Neutrophil (primary cell): Measurements from ENCODE around the gene ZNF679.

Source experiments
- H3K27ac ChIP-seq: fragments of 200-600 bp; sonication (generic); 2 replicates; pipeline ENCODE4 v1.5.1; 2016; ENCODE audit warnings: mild to moderate bottlenecking, moderate library complexity
- H3K27me3 ChIP-seq: fragments of 200-600 bp; sonication (generic); 2 replicates; pipeline ENCODE4 v1.6.0; 2016; ENCODE audit warnings: mild to moderate bottlenecking
- H3K36me3 ChIP-seq: fragments of 200-600 bp; sonication (generic); 2 replicates; pipeline ENCODE4 v1.5.1; 2017
- H3K4me1 ChIP-seq, 2 experiments: fragments of 200-600 bp in 1 of 2; sonication (generic) in 1 of 2; 1 replicate in 1 of 2; 2 replicates in 1 of 2; pipeline versions ENCODE4 v1.5.1 to v1.6.1; 2013 to 2016; ENCODE audit warnings: low read depth in 1 of 2, low read length in 1 of 2, mild to moderate bottlenecking in 1 of 2, moderate library complexity in 1 of 2; ENCODE audit not compliant: control insufficient read depth in 1 of 2, insufficient read depth in 1 of 2
- H3K4me3 ChIP-seq, 2 experiments: fragments of 200-600 bp in 1 of 2; sonication (generic) in 1 of 2; 1 replicate in 1 of 2; 2 replicates in 1 of 2; pipeline ENCODE4 v1.5.1; 2013 to 2016; ENCODE audit warnings: low read depth in 1 of 2, low read length in 1 of 2, mild to moderate bottlenecking in 1 of 2, moderate library complexity in 1 of 2
- H3K9me3 ChIP-seq: fragments of 200-600 bp; sonication (generic); 2 replicates; pipeline ENCODE4 v1.5.1; 2016
- TF ChIP-seq, protein P1 (sequence below): fragments of 200-600 bp; sonication (generic); IDR thresholded peaks from 2 replicates; pipeline ENCODE4 v1.5.1; 2016; ENCODE audit warnings: antibody characterized with exemption

ZNF679 gene

DNA sequence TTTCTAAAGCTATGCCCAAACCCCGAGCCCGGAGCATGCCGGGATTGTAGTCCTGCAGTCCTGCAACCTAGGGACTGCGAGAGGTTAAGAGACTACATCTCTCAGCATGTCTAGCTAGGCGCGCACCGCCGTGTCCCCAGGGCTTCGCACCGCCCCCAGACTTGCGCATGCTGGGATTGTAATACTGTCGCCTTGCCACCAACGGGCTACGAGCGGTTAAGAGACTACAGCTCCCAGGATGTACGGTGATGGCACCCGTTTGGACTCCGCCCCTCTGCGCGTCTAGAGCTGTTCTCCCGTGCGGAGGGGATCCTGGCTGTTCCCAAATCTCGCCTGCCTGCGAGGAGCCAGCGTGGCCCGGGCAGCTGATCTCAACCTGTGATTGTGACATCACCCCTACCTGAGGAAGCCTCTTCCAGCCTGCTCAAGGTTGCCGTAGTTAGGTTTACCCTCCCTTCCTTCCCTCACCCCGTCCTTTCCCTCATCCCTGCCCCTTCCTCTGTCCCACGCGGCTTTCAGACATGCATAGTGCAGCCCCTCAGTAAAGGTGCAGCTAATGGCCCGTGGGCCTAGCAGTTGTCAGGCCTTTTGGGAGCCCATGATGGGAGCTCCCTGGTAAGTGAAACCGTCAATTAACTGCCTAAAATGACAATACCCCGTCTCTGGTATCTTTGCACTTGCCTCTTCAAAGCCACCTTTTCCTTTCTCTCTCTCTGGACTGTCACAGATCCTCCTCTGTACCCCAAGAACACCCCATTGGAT, 79.2 kb downstream of the ZNF679 start:
- peak overlapping the region; percentile 62 to 70 for H3K4me3 ChIP-seq
- H3K27ac ChIP-seq = peak overlapping the region; percentile 39
- peaks cover 11 to 13% of the 10 kb centered on the region in 2 experiments for H3K4me1 ChIP-seq
- no peaks in the 10 kb centered on the region for H3K9me3 ChIP-seq
- H3K36me3 ChIP-seq = no peaks in the 10 kb centered on the region
- H3K27me3 ChIP-seq = peaks cover 12% of the 10 kb centered on the region
- TF ChIP-seq, protein P1, sequence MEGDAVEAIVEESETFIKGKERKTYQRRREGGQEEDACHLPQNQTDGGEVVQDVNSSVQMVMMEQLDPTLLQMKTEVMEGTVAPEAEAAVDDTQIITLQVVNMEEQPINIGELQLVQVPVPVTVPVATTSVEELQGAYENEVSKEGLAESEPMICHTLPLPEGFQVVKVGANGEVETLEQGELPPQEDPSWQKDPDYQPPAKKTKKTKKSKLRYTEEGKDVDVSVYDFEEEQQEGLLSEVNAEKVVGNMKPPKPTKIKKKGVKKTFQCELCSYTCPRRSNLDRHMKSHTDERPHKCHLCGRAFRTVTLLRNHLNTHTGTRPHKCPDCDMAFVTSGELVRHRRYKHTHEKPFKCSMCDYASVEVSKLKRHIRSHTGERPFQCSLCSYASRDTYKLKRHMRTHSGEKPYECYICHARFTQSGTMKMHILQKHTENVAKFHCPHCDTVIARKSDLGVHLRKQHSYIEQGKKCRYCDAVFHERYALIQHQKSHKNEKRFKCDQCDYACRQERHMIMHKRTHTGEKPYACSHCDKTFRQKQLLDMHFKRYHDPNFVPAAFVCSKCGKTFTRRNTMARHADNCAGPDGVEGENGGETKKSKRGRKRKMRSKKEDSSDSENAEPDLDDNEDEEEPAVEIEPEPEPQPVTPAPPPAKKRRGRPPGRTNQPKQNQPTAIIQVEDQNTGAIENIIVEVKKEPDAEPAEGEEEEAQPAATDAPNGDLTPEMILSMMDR = no peak

DNA sequence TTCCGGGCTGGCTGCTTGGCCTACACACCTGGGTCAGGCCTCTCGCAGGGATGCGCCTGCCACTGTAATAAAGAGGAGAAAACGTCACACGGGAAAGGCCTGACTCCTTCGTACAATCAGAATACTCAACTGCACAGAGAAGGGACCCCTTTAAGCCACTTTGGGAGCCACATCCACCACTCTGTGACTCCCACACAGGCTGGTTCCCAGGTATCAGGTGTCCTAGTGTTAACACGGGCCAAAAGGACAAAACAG, 79.7 kb downstream of the ZNF679 start:
- no peaks in the 10 kb centered on the region for H3K36me3 ChIP-seq
- peaks cover 11 to 13% of the 10 kb centered on the region in 2 experiments for H3K4me1 ChIP-seq
- TF ChIP-seq, protein P1 = no peak
- no peak overlapping the region for H3K27ac ChIP-seq
- H3K9me3 ChIP-seq = no peaks in the 10 kb centered on the region
- peaks cover 12% of the 10 kb centered on the region for H3K27me3 ChIP-seq
- H3K4me3 ChIP-seq = no peak overlapping the region

DNA sequence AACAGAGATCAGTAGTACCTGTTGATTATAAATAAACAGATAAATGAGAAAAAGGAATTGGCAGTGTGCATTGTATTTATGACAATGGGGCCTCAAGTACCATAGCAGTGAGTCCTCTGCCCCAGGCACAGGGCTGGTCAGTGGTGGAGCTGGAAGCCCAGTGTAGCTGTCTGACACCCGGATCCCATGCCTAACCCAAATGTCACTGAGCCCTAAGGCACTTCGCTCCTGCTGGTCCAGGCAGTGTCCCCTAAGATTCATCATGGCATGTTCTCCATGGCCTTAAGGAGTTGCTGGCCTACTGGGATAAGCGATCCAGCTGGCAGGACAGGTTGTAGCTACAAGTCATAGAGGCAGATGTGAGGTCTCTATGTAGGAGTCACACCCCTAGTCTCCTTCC, 82.2 kb downstream of the ZNF679 start:
- no peaks in the 10 kb centered on the region for H3K9me3 ChIP-seq
- H3K4me1 ChIP-seq = peaks cover 20 to 25% of the 10 kb centered on the region in 2 experiments
- H3K27me3 ChIP-seq = peaks cover 8% of the 10 kb centered on the region
- TF ChIP-seq, protein P1 = no peak
- no peak overlapping the region for H3K27ac ChIP-seq
- no peaks in the 10 kb centered on the region for H3K36me3 ChIP-seq
- H3K4me3 ChIP-seq = no peak overlapping the region

DNA sequence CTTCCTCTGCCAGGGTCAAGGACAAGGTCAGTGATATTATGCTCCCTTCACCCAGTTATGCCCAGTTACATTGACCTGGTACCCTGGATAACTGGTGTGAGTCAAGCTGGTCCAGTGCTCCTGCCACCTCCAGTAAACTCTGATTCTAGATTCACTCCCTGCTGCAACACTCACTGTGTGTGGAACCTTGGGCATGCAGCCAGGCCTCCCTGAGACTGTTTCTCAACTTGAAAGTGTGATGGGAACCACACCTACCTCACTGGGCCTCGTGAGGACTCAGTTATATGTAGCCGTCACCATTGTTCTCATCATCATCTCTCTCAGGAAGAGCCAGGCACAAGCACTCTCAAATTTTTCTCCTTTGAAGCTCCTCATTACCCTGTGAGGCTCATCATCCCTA, 84.6 kb downstream of the ZNF679 start:
- Histone ChIP-seq H3K9me3 (no peaks in the 10 kb centered on the region), H3K4me3 (no peak overlapping the region), H3K36me3 (no peaks in the 10 kb centered on the region), H3K27me3 (no peaks in the 10 kb centered on the region), H3K27ac (no peak overlapping the region), H3K4me1 (peaks cover 10 to 12% of the 10 kb centered on the region in 2 experiments)
- TF ChIP-seq, protein P1 = no peak

DNA sequence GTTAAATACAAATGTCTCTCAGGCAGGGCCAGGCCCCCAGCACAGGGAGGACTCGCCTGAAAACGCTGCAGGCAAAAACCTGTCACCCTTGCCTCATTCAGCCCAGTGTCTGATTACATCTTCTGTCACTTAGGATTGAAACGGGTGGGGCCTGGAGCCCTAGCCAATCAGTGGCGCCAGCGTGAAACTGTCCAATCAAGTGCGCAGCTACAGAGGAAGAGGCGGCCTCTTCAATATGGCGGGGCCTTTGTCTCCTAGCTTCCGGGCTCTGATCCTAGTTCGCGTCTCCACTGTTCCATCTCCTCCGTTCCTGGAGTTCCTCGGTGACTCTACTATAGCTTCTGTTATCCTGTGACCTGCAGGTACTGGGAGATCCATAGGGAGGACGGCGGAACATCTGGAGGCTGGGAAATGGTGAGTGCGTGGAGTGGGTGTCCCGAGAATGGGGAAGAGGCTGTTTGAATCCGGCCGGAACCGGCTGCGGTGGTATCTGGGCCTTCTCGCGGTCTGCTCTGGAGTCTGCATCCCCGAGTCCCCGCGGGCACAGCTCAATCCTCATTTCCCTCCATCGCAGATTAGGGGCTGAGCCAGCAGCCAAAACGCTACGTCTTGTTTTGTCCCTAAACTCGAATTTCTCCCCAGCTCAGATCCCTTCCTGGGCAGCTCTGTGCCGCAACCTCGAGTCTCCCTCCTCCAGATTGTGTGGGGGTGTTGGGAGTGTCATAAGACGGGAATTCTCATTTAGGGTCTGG, 85.6 kb downstream of the ZNF679 start, which contains the start of gene ZNF736:
ZNF736 (plus strand) TSS at position 222 of the 752 bp plus-strand sequence; CDS start at position 412, 190 bp downstream.
- H3K4me3 ChIP-seq = peak within 1 kb of the TSS; percentile 66 to 85
- TF ChIP-seq, protein P1 = no peak
- H3K27me3 ChIP-seq = no peaks in the 10 kb centered on the region
- peaks cover 10 to 11% of the 10 kb centered on the region in 2 experiments for H3K4me1 ChIP-seq
- peak within 1 kb of the TSS; percentile 50 for H3K27ac ChIP-seq
- H3K36me3 ChIP-seq = no peaks in the 10 kb centered on the region
- no peaks in the 10 kb centered on the region for H3K9me3 ChIP-seq
